HepG2 (cell line): ENCODE results near the gene CCT3. TPM values are rescaled to one million over a fixed set of nuclear protein-coding genes. Genes with fewer than 3 reads are reported as not detected.

Source experiments
- ATF5 ChIP-seq: sonication (generic); formaldehyde crosslinking; IDR thresholded peaks from 2 replicates; pipeline ENCODE4 v1.4.0; 2020; ENCODE audit warnings: mild to moderate bottlenecking, low read depth, missing genetic modification reagents
- BRCA1 ChIP-seq: sonication (generic); formaldehyde crosslinking; IDR thresholded peaks from 2 replicates; pipeline ENCODE4 v1.4.0; 2020; ENCODE audit warnings: missing genetic modification reagents
- PPARG ChIP-seq: conservative IDR thresholded peaks from 2 replicates; pipeline ENCODE4 v1.6.1; 2016; ENCODE audit warnings: missing biosample characterization, missing genetic modification reagents
- SKIL ChIP-seq: sonication (generic); formaldehyde crosslinking; IDR thresholded peaks from 2 replicates; pipeline ENCODE4 v1.8.0; 2022; ENCODE audit warnings: missing genetic modification reagents, mild to moderate bottlenecking, moderate library complexity, borderline replicate concordance
- SNAPC5 ChIP-seq: sonication (generic); formaldehyde crosslinking; IDR thresholded peaks from 2 replicates; pipeline ENCODE4 v1.8.1; 2023; ENCODE audit warnings: mild to moderate bottlenecking, missing genetic modification reagents, borderline replicate concordance
- THAP7 ChIP-seq: sonication (generic); formaldehyde crosslinking; IDR thresholded peaks from 2 replicates; pipeline ENCODE4 v1.8.1; 2023; ENCODE audit warnings: mild to moderate bottlenecking, missing genetic modification reagents
- ZBTB1 ChIP-seq: sonication (generic); formaldehyde crosslinking; IDR thresholded peaks from 2 replicates; pipeline ENCODE4 v1.4.0; 2020; ENCODE audit warnings: missing genetic modification reagents, borderline replicate concordance
- ZBTB40 ChIP-seq, 2 experiments: fragments of 450-650 bp in 1 of 2; sonication (generic) in 1 of 2; formaldehyde crosslinking in 1 of 2; IDR thresholded peaks; 2 replicates each; pipeline versions ENCODE4 v1.6.1 to v1.8.0; 2016 to 2022; ENCODE audit warnings: antibody characterized with exemption in 1 of 2, mild to moderate bottlenecking in 1 of 2, missing genetic modification reagents in 1 of 2
- ZNF160 ChIP-seq: sonication (generic); formaldehyde crosslinking; IDR thresholded peaks from 2 replicates; pipeline ENCODE4 v1.8.0; 2022; ENCODE audit warnings: mild to moderate bottlenecking, inconsistent platforms, missing genetic modification reagents
- ZNF572 ChIP-seq: sonication (generic); formaldehyde crosslinking; IDR thresholded peaks from 2 replicates; pipeline ENCODE4 v1.5.1; 2020; ENCODE audit warnings: mild to moderate bottlenecking, missing genetic modification reagents
- ZNF672 ChIP-seq: sonication (generic); formaldehyde crosslinking; IDR thresholded peaks from 2 replicates; pipeline ENCODE4 v1.8.1; 2022; ENCODE audit warnings: missing genetic modification reagents
- ZNF800 ChIP-seq: sonication (generic); formaldehyde crosslinking; IDR thresholded peaks from 2 replicates; pipeline ENCODE4 v1.4.0; 2020; ENCODE audit warnings: missing genetic modification reagents
- ZSCAN12 ChIP-seq: sonication (generic); formaldehyde crosslinking; IDR thresholded peaks from 2 replicates; pipeline ENCODE4 v1.9.0; 2021; ENCODE audit warnings: mild to moderate bottlenecking, missing genetic modification reagents
- polyA plus RNA-seq, 8 experiments: library from polyadenylated mRNA; depleted of rRNA in 3 of 8; stranded (reverse) in 7 of 8; unstranded in 1 of 8; fragments of >200 nt; fragmentation: Illumina TruSeq in 4 of 8; extraction: Trizol in 4 of 8; gene quantifications; 2 replicates each; pipeline versions ENCODE4 v1.2.1 to v1.2.3, GENCODE V29; 2011 to 2016; ENCODE audit warnings: low read depth in 4 of 8, missing spikeins in 1 of 8, mixed read lengths in 1 of 8; ENCODE audit not compliant: insufficient read depth in 1 of 8
- total RNA-seq, 5 experiments: library from RNA; depleted of rRNA; stranded (reverse); fragments of >200 nt; fragmentation: Illumina TruSeq; extraction: Trizol; gene quantifications; 2 replicates each; pipeline ENCODE4 v1.2.3, GENCODE V29; 2016; ENCODE audit warnings: low read depth in 1 of 5

CCT3 gene
- total and polyA plus RNA-seq, 2 of the 13 experiments (the other 11 are each of a cell fraction or from before 2014, with no cell fraction given), result 319 to 615 TPM

GRCh38 chr1:156371553-156372264 lies 33.6 kb upstream of the CCT3 start (continued):
- no peak for TF ChIP-seq ZBTB40 (IDR thresholded peaks at IDR 0.05)
- TF ChIP-seq ZBTB40 (CRISPR knock-in tag; IDR thresholded peaks at IDR 0.05), result peak; percentile 35; the same call in 1 of the 2 replicates
- TF ChIP-seq BRCA1 (CRISPR knock-in tag), result no peak
- TF ChIP-seq ZNF800, result no peak; the same call in 1 of the 2 replicates
- TF ChIP-seq ZNF672 (CRISPR knock-in tag), result no peak
- 0 out of 2 replicates have a peak, but pooled peaks have one; percentile 22 for TF ChIP-seq ZSCAN12
- TF ChIP-seq PPARG, result peak; percentile 90
- no peak for TF ChIP-seq ZBTB1 (CRISPR knock-in tag)
- TF ChIP-seq THAP7 (CRISPR knock-in tag), result no peak
- no peak for TF ChIP-seq ZNF572 (CRISPR knock-in tag)
- TF ChIP-seq SKIL, result peak; percentile 97
- no peak for TF ChIP-seq SNAPC5 (CRISPR knock-in tag)
- peak; percentile 73; the same call in 1 of the 2 replicates for TF ChIP-seq ZNF160
- no peak for TF ChIP-seq ATF5 (CRISPR knock-in tag)
